Uterus (tissue), 2 donors: ENCODE measurements around the gene HELB.

Experiments
- POLR2A ChIP-seq, 2 donors: fragments of 450-650 bp; IDR thresholded peaks; one replicate each; pipeline ENCODE4 v1.6.1; 2016; ENCODE audit warnings: antibody characterized with exemption in 2 of 2, mild to moderate bottlenecking in 1 of 2, moderate library complexity in 1 of 2
- TF ChIP-seq, protein P1 (sequence below), 4 experiments: fragments of 200-600 bp in 2 of 4; fragments of 450-650 bp in 2 of 4; sonication (generic) in 2 of 4; IDR thresholded peaks; one replicate each; pipeline ENCODE4 v1.5.1; 2016 to 2019; ENCODE audit warnings: antibody characterized with exemption in 4 of 4, mild to moderate bottlenecking in 2 of 4, moderate library complexity in 1 of 4

DNA sequence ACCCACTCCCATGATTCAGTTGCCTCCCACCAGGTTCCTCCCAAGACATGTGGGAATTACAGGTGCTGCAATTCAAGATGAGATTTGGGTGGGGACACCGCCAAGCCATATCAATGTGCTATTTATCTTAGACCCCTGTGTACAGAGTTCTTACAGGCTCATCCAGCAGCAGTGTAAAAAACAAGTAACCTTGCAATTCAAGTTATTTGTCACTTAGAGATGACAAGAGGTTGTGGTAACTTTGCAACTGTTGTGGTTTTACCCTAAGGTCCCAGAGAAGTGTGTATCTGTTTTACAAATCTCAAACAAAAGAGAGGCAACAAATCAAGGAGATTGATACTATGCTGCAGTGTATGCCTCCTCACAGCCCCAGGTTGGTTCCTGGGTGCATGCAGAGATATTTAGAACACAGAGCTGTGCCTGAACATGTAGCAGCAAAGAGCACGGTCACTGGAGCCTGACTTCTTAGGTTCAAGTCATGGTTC is 11.5 kb upstream of the HELB start:
- TF ChIP-seq POLR2A (IDR thresholded peaks at IDR 0.05), result no peak
- TF ChIP-seq, protein P1, sequence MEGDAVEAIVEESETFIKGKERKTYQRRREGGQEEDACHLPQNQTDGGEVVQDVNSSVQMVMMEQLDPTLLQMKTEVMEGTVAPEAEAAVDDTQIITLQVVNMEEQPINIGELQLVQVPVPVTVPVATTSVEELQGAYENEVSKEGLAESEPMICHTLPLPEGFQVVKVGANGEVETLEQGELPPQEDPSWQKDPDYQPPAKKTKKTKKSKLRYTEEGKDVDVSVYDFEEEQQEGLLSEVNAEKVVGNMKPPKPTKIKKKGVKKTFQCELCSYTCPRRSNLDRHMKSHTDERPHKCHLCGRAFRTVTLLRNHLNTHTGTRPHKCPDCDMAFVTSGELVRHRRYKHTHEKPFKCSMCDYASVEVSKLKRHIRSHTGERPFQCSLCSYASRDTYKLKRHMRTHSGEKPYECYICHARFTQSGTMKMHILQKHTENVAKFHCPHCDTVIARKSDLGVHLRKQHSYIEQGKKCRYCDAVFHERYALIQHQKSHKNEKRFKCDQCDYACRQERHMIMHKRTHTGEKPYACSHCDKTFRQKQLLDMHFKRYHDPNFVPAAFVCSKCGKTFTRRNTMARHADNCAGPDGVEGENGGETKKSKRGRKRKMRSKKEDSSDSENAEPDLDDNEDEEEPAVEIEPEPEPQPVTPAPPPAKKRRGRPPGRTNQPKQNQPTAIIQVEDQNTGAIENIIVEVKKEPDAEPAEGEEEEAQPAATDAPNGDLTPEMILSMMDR (IDR thresholded peaks at IDR 0.05), result no peak
